H1 (cell line): ENCODE results near the gene COL12A1. TPM values are rescaled to one million over a fixed set of nuclear protein-coding genes. Genes with fewer than 3 reads are reported as not detected.

Source experiments
- CTBP2 ChIP-seq: IDR thresholded peaks from 2 replicates; pipeline ENCODE4 v1.7.0; 2011; ENCODE audit warnings: borderline replicate concordance, mild to moderate bottlenecking, moderate library complexity, mixed read lengths, low read length; ENCODE audit not compliant: insufficient read depth, insufficient read length
- RFX5 ChIP-seq: IDR thresholded peaks from 2 replicates; pipeline ENCODE4 v1.6.1; 2011; ENCODE audit warnings: low read depth, low read length, improper control_type of control experiment, borderline replicate concordance
- polyA plus RNA-seq, 7 experiments: library from polyadenylated mRNA; depleted of rRNA in 3 of 7; stranded (reverse) in 5 of 7; unstranded in 2 of 7; fragments of >200 nt in 5 of 7; fragments of 200-250 nt in 2 of 7; gene quantifications; 1 replicate in 5 of 7; 2 replicates in 1 of 7; 4 replicates in 1 of 7; pipeline versions ENCODE4 v1.2.1 to v1.2.3, GENCODE V29; 2011 to 2013; ENCODE audit warnings: missing spikeins in 2 of 7, mixed read lengths in 2 of 7
- total RNA-seq: library from RNA; stranded (reverse); fragmentation: NEBNext Ultra II Directional; extraction: Animal tissue kit (Norgen Biotek cat#: 25700); gene quantifications from 2 replicates; pipeline ENCODE4 v1.2.1, GENCODE V29; 2021

COL12A1 gene
- total and polyA plus RNA-seq, 2 of the 8 experiments (the other 6 are each of a cell fraction or from before 2014, with no cell fraction given) = 1.4 to 4.7 TPM

GRCh38 chr6:75219263-75219662, 13.4 kb upstream of the COL12A1 start (continued):
- TF ChIP-seq RFX5 (no peak), CTBP2 (no peak)
